GM19463 (cell line): ENCODE data around the gene ISCA1.

Experiments used
- ATAC-seq: cut with Tn5 transposase; IDR thresholded peaks from one replicate; pipeline ENCODE4 v1.9.1; 2021; ENCODE audit warnings: mild to moderate bottlenecking, moderate library complexity; ENCODE audit not compliant: unreplicated experiment

ISCA1 gene

DNA sequence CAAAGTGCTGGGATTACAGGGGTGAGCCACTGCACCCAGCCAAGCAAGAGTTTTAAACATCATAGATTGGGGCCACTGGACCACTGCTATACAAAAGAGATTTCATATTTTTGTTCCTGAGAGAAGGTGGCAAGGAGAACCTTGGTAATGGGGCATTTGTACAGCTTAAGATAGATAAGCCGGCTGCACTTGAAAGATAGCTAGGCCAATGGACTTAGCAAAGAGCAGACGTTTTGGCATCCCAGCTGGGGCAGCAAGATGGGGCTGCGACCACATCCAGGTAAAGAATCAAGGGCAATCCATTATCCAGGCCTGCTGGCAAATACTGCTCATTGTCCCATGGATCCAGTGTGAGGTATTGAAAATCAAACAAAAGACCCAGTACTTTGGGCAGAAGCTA is 3.9 kb upstream of the ISCA1 start:
- no peak for ATAC-seq

DNA sequence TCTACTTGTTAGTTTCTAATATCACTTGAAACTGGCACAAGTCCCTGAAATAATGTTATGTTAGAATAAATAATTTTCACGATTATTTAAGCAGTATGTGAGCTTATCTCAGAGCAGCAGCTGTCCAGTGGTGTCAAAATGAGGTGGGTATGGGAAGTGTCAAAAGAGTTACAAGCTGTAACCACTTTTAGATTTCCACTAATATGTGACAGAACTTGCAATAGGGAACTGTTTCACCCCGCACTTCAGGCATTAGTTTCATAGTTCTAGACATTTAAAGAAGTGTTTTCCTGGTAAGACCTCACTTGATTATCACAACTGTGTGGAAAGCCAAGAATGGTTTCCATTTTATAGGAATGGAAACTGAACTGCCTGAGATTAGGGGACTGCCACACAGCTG is 2.9 kb upstream of the ISCA1 start:
- ATAC-seq = no peak

DNA sequence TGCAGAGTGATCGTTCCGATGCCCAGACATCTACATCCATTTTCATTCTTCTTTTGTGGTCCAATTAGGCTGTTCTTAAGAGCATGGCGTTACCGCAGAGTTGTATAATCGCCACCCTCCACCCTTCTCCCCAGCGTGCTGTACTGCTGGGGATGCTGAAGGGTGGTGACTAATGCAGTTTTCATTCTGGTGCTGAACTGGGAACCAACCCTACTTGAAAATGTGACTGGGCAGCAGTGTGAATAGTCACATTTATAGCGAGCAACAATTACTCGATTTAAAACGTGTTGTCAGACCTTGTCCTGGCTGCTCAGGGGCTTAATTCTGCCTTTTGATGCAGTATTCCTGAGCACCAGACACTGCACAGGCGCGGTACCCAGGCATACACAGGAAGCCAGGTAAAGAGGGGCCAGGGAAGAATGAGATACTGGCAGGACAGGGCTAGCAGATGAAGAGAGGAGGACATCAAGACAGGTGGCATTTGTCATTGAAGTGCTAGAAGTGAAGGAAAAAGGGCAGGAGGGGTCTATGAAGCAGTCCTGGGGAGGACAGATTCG is 719 bp upstream of the ISCA1 start:
- peak; percentile 6 for ATAC-seq

- ATAC-seq = peak; percentile 26
These were observed 703 bp downstream of the ISCA1 start for GRCh38 chr9:86281593-86282076.

GRCh38 chr9:86280580-86280979 is 1.8 kb downstream of the ISCA1 start:
- ATAC-seq = no peak

GRCh38 chr9:86279839-86280238 is 2.5 kb downstream of the ISCA1 start:
- ATAC-seq = no peak

DNA sequence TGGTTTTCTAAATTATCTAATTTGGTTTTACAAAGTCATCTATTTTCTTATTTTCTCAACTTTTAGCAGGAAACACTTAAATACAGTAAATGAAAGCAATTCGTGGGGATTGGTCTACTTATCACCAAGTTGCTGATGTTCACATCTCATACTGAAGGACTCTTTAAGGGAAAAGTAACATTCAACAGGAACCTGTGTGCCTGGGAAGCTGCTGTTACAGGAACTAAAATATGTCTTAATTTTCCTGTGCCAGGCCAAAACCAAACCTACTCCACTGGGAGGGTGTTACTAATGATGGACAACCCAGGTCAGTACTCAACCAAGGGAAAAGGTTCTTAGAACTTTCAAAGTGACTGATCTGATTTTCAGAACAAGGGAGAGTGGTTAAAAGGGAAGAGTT is 5.3 kb downstream of the ISCA1 start:
- ATAC-seq = no peak

DNA sequence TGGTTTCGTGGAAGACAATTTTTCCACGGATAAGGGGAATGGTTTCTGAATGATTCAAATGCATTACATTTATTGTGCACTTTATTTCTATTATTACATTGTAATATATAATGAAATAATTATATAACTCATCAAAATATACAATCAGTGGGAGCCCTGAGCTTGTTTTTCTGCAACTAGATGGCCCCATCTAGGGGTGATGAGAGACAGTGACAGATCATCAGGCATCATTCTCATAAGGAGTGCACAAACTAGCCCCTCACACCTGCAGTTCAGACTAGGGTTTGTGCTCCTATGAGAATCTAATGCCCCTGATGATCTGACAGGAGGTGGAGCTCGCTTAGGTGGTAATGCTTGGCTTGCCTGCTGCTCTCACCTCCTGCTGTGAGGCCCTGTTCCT is 6.4 kb downstream of the ISCA1 start:
- ATAC-seq = no peak

- no peak for ATAC-seq
These were observed 7.3 kb downstream of the ISCA1 start for GRCh38 chr9:86274821-86275643.

- ATAC-seq = no peak
These were observed 10.1 kb downstream of the ISCA1 start for GRCh38 chr9:86272221-86272620.

DNA sequence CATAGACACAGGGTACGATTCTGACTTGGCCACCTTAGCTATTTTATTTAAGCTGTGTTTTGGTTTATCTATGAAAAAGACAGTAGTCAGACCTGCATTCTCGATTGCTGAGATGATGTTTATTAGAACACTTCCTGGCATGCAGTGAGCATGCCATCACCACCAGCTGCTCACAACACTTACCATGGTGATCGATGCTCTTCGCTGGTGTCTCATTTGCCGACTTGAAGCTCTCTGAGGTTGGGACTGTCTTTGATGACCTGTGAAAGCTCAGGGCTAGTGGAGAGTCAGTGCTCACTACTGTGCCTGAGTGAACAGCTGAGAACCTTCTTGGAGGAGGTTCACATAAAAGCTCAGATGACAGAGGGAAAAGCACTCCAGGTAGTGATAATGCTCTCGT is 18.5 kb downstream of the ISCA1 start:
- ATAC-seq = no peak

GRCh38 chr9:86262492-86262891 is 19.8 kb downstream of the ISCA1 start:
- ATAC-seq = no peak

DNA sequence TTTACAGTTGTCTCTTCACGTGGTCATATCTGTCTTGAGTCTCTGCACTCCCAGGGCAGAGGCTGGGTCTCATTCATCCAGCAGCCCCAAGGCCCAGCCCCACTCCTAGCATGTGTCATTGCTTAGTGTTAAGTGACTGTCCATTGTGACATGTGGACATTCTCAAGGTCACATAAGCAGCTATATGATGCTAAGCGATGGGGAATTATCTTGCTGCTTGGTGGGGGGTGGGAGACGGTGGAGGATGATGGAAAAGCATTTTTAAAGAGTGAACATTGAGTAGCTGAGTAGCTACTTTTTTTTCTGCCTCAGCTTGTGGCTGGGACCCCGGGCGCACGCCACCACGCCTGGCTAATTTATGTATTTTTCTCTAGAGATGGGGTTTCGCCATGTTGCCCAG is 22.8 kb downstream of the ISCA1 start, which contains the start of gene C9orf153:
TSS of gene C9orf153 (minus strand) at position 101 of the 400 bp plus-strand sequence. CDS start 30,054 bp downstream, outside the sequence.
- no peak for ATAC-seq

DNA sequence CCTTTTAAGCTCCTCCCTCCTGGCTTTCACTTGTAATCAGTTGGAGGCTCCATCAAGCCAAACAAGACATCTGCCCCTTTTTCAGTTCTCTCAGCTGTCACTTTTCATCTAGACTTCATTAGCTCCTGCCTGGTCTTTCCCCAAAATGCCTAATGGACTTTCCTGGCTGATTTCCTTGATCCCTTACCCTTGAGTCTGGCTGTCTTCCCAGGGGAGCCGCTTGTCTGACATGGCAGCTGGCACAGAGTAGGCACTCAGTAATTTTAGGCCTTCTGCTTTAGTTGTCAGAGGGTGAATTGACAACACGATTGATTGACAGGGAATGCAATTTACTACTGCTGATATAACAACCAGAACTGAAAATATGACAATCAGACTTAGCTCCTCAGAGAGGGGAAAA is 24.9 kb downstream of the ISCA1 start:
- ATAC-seq = no peak

- ATAC-seq = no peak
These were observed 25.7 kb downstream of the ISCA1 start for GRCh38 chr9:86256653-86257052.

DNA sequence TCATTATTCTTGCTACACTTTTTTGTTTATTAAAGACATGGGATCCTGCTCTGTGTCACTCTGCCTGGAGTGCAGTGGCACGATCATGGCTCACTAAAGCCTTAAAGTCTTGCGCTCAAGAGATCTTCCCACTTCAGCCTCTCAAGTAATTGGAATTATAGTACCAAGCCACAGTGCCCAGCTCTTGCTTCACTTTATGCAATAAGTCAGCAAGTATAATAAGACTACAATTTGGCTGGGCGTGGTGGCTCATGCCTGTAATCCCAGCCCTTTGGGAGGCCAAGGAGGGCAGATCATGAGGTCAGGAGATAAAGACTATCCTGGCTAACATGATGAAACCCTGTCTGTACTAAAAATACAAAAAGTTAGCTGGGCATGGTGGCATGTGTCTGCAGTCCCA is 28.8 kb downstream of the ISCA1 start:
- ATAC-seq = no peak

DNA sequence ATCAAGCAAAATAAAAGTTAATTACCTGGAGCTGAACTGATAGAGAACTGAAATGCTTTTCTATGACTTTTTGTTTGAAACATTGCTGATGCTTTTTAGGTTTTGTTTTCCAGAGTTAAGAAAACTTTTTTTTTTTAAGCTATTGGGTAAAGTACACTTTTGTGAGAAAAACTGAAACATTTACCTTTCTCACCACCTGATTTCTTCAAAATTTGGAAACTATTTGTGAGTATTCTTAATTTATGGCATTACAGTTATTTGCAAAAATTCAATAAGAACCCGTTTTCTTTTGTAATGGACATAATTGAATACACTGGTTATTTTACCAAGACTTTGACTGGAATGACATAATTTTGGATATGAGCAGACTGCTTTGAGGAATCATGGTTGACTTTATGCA is 29.5 kb downstream of the ISCA1 start:
- ATAC-seq = no peak

DNA sequence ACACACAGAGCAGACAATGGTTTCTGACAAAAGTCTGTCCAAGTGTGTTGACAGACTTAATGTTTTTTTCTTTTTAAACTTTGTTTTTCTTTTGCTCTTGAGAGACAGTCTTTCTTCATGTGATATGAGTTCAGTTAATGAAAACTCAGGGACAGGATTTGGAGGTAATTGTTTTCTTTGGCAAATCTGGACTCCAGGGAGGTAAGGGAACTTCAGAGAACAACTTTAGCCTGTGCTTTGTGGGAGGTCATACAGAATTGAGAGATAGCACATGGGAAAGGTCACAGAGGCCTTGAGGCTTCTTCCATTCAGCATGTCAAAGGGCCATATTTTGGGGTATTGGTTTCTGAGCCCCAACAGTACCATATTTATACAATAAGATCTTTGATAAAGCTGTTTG is 32.2 kb downstream of the ISCA1 start:
- ATAC-seq = no peak

- no peak for ATAC-seq
These were observed 33.6 kb downstream of the ISCA1 start for GRCh38 chr9:86248746-86249145.

- peak; percentile 92 for ATAC-seq
These were observed 35.6 kb downstream of the ISCA1 start for GRCh38 chr9:86246752-86247161.

GRCh38 chr9:86242071-86242470 is 40.3 kb downstream of the ISCA1 start:
- no peak for ATAC-seq

- ATAC-seq = no peak
These were observed 41.1 kb downstream of the ISCA1 start for GRCh38 chr9:86241216-86241615.
